PC-9 (cell line): ENCODE measurements around the gene PIAS2. TPM values are rescaled to one million over a fixed set of nuclear protein-coding genes. Genes with fewer than 3 reads are reported as not detected.

ENCODE experiments used
- BruUV-seq: library from RNA; stranded (reverse); fragments of 400-500 nt; replicated peaks from 2 replicates; lab custom pipeline; 2021; lab: Mats Ljungman, UMichigan
- CTCF ChIA-PET: fragments of 300-600 bp; sonication (Branson Sonifier 250); formaldehyde crosslinking; loops from one replicate; lab custom pipeline; 2022; ENCODE audit warnings: antibody characterized with exemption; lab: Charles Lee
- POLR2A ChIA-PET: fragments of 300-600 bp; sonication (Branson Sonifier 250); formaldehyde crosslinking; loops from one replicate; lab custom pipeline; 2022; ENCODE audit warnings: antibody characterized with exemption; ENCODE audit not compliant: unreplicated experiment; lab: Charles Lee
- DNase-seq, 2 experiments: peaks; one replicate each; pipeline versions ENCODE4 v3.0.0 to v3.0.0-alpha.2; 2015 to 2022; ENCODE audit warnings: mixed read lengths in 1 of 2
- H2AFZ ChIP-seq: fragments of 200-600 bp; sonication (generic); 2 replicates; pipeline ENCODE4 v1.8.1; 2017; ENCODE audit warnings: antibody characterized with exemption
- H3F3A ChIP-seq: fragments of 200-600 bp; sonication (generic); 2 replicates; pipeline ENCODE4 v1.8.1; 2017; ENCODE audit warnings: antibody characterized with exemption, mild to moderate bottlenecking, low read depth; ENCODE audit not compliant: insufficient read depth
- H3K27ac ChIP-seq: fragments of 200-600 bp; sonication (generic); 2 replicates; pipeline ENCODE4 v1.6.1; 2016; ENCODE audit warnings: mixed run types
- H3K27me3 ChIP-seq: fragments of 200-600 bp; sonication (generic); 2 replicates; pipeline ENCODE4 v1.6.1; 2016; ENCODE audit warnings: low read depth, mixed run types; ENCODE audit not compliant: insufficient read depth
- H3K36me3 ChIP-seq: fragments of 200-600 bp; sonication (generic); 2 replicates; pipeline ENCODE4 v1.6.1; 2016; ENCODE audit warnings: low read depth, mixed run types
- H3K4me1 ChIP-seq: fragments of 200-600 bp; sonication (generic); replicated peaks from 2 replicates; pipeline ENCODE4 v1.6.1; 2016; ENCODE audit warnings: mixed run types; ENCODE audit not compliant: insufficient read depth
- H3K4me2 ChIP-seq: fragments of 200-600 bp; sonication (generic); 2 replicates; pipeline ENCODE4 v1.6.1; 2017; ENCODE audit warnings: mixed run types
- H3K4me3 ChIP-seq: fragments of 200-600 bp; sonication (generic); 2 replicates; pipeline ENCODE4 v1.6.1; 2016; ENCODE audit warnings: mixed run types
- H3K79me2 ChIP-seq: fragments of 200-600 bp; sonication (generic); 2 replicates; pipeline ENCODE4 v1.6.1; 2017; ENCODE audit warnings: low read depth, mixed run types
- H3K9me2 ChIP-seq: fragments of 200-600 bp; sonication (generic); 2 replicates; pipeline ENCODE4 v1.8.1; 2017; ENCODE audit warnings: mild to moderate bottlenecking; ENCODE audit not compliant: insufficient read depth
- H3K9me3 ChIP-seq: fragments of 200-600 bp; sonication (generic); 2 replicates; pipeline ENCODE4 v1.8.1; 2016; ENCODE audit warnings: low read depth; ENCODE audit not compliant: insufficient read depth
- H4K20me1 ChIP-seq: fragments of 200-600 bp; sonication (generic); 2 replicates; pipeline ENCODE4 v1.8.1; 2017; ENCODE audit not compliant: insufficient read depth
- CTCF ChIP-seq: fragments of 200-600 bp; sonication (generic); conservative IDR thresholded peaks from 2 replicates; pipeline ENCODE4 v1.6.1; 2017; ENCODE audit warnings: mixed run types, antibody characterized with exemption, mild to moderate bottlenecking, moderate library complexity
- EZH2 ChIP-seq: fragments of 200-600 bp; sonication (generic); IDR thresholded peaks from 2 replicates; pipeline ENCODE4 v1.8.0; 2017; ENCODE audit warnings: antibody characterized with exemption, low read depth
- intact Hi-C: fragments of 100-400 bp; cut with micrococcal nuclease; formaldehyde crosslinking; loops from one replicate; pipeline ENCODE4 v1.10.0; 2022; ENCODE audit not compliant: unreplicated experiment
- total RNA-seq: library from RNA; stranded (reverse); gene quantifications from 2 replicates; pipeline ENCODE4 v1.2.3, GENCODE V29; 2021

Gene PIAS2
- total RNA-seq, 1 experiment from 2014 or later, result 17.5 TPM

GRCh38 chr18:46899274-46899948, 17.9 kb downstream of the PIAS2 start:
- H3K4me2 ChIP-seq, result no peak overlapping the region
- no peaks in the 10 kb centered on the region for H3K36me3 ChIP-seq
- no TSS peak for BruUV-seq
- no peaks in the 10 kb centered on the region for H3K27me3 ChIP-seq
- H4K20me1 ChIP-seq, result no peaks in the 10 kb centered on the region; the same call in 1 of the 2 replicates
- peaks cover 14% of the 10 kb centered on the region; the same call in 1 of the 2 replicates for H3K79me2 ChIP-seq
- no peaks in the 10 kb centered on the region for H3K4me1 ChIP-seq
- no peak for DNase-seq
- ChIA-PET CTCF (no interaction called here), POLR2A (no interaction called here)
- intact Hi-C loops, result no loop called here
- no peaks in the 10 kb centered on the region for H3F3A ChIP-seq
- H3K9me2 ChIP-seq, result no peaks in the 10 kb centered on the region
- no peak overlapping the region for H2AFZ ChIP-seq
- no peaks in the 10 kb centered on the region for H3K9me3 ChIP-seq
- no peak overlapping the region for H3K27ac ChIP-seq
- H3K4me3 ChIP-seq, result no peak overlapping the region
- TF ChIP-seq EZH2 (no peak), CTCF (no peak)

GRCh38 chr18:46894124-46894523, 23.2 kb downstream of the PIAS2 start:
- Histone ChIP-seq H3K27ac (no peak overlapping the region), H3K9me3 (no peaks in the 10 kb centered on the region), H3K36me3 (peaks cover 6% of the 10 kb centered on the region; the same call in 1 of the 2 replicates), H4K20me1 (no peaks in the 10 kb centered on the region), H3K79me2 (no peaks in the 10 kb centered on the region), H3K4me1 (no peaks in the 10 kb centered on the region), H3K27me3 (no peaks in the 10 kb centered on the region), H3K4me3 (no peak overlapping the region), H3K9me2 (no peaks in the 10 kb centered on the region), H3K4me2 (no peak overlapping the region), H3F3A (no peaks in the 10 kb centered on the region), H2AFZ (no peak overlapping the region)
- POLR2A ChIA-PET, result no interaction called here
- CTCF ChIA-PET, result no interaction called here
- TF ChIP-seq EZH2 (no peak), CTCF (no peak)
- intact Hi-C loops, result no loop called here
- no TSS peak for BruUV-seq
- DNase-seq, result no peak

- ChIA-PET POLR2A (no interaction called here), CTCF (no interaction called here)
- no peak overlapping the region for H3K4me3 ChIP-seq
- no peaks in the 10 kb centered on the region for H3F3A ChIP-seq
- no peaks in the 10 kb centered on the region for H3K9me3 ChIP-seq
- no peaks in the 10 kb centered on the region for H4K20me1 ChIP-seq
- intact Hi-C loops, result no loop called here
- TF ChIP-seq CTCF (no peak), EZH2 (no peak)
- H2AFZ ChIP-seq, result no peak overlapping the region
- peaks cover 13% of the 10 kb centered on the region for H3K36me3 ChIP-seq
- H3K4me2 ChIP-seq, result no peak overlapping the region
- H3K27ac ChIP-seq, result no peak overlapping the region
- BruUV-seq, result no TSS peak
- no peak for DNase-seq
- H3K9me2 ChIP-seq, result no peaks in the 10 kb centered on the region
- no peaks in the 10 kb centered on the region for H3K79me2 ChIP-seq
- no peaks in the 10 kb centered on the region for H3K4me1 ChIP-seq
- H3K27me3 ChIP-seq, result no peaks in the 10 kb centered on the region
Measured at GRCh38 chr18:46893360-46893759, 23.9 kb downstream of the PIAS2 start.
